Skeletal muscle satellite cell (primary cell): ENCODE results near the gene MRTFB. TPM values are rescaled to one million over a fixed set of nuclear protein-coding genes. Genes with fewer than 3 reads are reported as not detected.
"Not testable (repeated sequence)": the region's sequence is repeated elsewhere in the genome, so short reads cannot be mapped to it uniquely, and the experiment has no call there.

Experiments used
- H3K27me3 ChIP-seq: 2 replicates; pipeline ENCODE4 v1.7.0; 2013; ENCODE audit warnings: low read length; ENCODE audit not compliant: control insufficient read depth, insufficient read depth
- H3K36me3 ChIP-seq: 2 replicates; pipeline ENCODE4 v1.7.0; 2013; ENCODE audit warnings: mild to moderate bottlenecking, control low read depth, low read length; ENCODE audit not compliant: insufficient read depth
- H3K4me1 ChIP-seq: 2 replicates; pipeline ENCODE4 v1.7.0; 2013; ENCODE audit warnings: low read length; ENCODE audit not compliant: control insufficient read depth, insufficient read depth
- H3K4me2 ChIP-seq: 2 replicates; pipeline ENCODE4 v1.7.0; 2013; ENCODE audit warnings: mild to moderate bottlenecking, low read length
- H3K4me3 ChIP-seq: 2 replicates; pipeline ENCODE4 v1.7.0; 2013; ENCODE audit warnings: low read length
- H3K9ac ChIP-seq: 2 replicates; pipeline ENCODE4 v1.7.0; 2013; ENCODE audit warnings: mild to moderate bottlenecking, low read depth, low read length, moderate library complexity
- H3K9me3 ChIP-seq: replicated peaks from 2 replicates; pipeline ENCODE4 v1.7.0; 2013; ENCODE audit warnings: mild to moderate bottlenecking, control low read depth, low read length
- total RNA-seq: library from RNA; depleted of rRNA; stranded (reverse); fragments of >200 nt; gene quantifications from 2 replicates; pipeline ENCODE4 v1.2.3, GENCODE V29; 2012; rRNA removed

MRTFB gene, protein sequence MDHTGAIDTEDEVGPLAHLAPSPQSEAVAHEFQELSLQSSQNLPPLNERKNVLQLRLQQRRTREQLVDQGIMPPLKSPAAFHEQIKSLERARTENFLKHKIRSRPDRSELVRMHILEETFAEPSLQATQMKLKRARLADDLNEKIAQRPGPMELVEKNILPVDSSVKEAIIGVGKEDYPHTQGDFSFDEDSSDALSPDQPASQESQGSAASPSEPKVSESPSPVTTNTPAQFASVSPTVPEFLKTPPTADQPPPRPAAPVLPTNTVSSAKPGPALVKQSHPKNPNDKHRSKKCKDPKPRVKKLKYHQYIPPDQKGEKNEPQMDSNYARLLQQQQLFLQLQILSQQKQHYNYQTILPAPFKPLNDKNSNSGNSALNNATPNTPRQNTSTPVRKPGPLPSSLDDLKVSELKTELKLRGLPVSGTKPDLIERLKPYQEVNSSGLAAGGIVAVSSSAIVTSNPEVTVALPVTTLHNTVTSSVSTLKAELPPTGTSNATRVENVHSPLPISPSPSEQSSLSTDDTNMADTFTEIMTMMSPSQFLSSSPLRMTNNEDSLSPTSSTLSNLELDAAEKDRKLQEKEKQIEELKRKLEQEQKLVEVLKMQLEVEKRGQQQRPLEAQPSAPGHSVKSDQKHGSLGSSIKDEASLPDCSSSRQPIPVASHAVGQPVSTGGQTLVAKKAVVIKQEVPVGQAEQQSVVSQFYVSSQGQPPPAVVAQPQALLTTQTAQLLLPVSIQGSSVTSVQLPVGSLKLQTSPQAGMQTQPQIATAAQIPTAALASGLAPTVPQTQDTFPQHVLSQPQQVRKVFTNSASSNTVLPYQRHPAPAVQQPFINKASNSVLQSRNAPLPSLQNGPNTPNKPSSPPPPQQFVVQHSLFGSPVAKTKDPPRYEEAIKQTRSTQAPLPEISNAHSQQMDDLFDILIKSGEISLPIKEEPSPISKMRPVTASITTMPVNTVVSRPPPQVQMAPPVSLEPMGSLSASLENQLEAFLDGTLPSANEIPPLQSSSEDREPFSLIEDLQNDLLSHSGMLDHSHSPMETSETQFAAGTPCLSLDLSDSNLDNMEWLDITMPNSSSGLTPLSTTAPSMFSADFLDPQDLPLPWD
- total RNA-seq = 6.8 and 10.5 TPM in 2 replicates

- Histone ChIP-seq H3K4me2 (peak within 1 kb of the TSS; percentile 96), H3K9ac (peak within 1 kb of the TSS; percentile 94), H3K27me3 (peaks cover 3% of the 10 kb centered on the region), H3K9me3 (no peaks in the 10 kb centered on the region), H3K4me3 (peak within 1 kb of the TSS; percentile 96), H3K4me1 (peaks cover 7% of the 10 kb centered on the region), H3K36me3 (no peaks in the 10 kb centered on the region)
Measured at GRCh38 chr16:14070877-14071575, at the start of gene MRTFB. MRTFB (plus strand) TSS chr16:14071319; CDS start chr16:14140607, 69,288 bp downstream.

- not testable (repeated sequence) for H3K4me2 ChIP-seq, H3K4me3 ChIP-seq, H3K9me3 ChIP-seq, H3K9ac ChIP-seq, H3K36me3 ChIP-seq, H3K4me1 ChIP-seq
- H3K27me3 ChIP-seq = peaks cover 10% of the 10 kb centered on the region
Measured at GRCh38 chr16:14023526-14023925, 47.6 kb upstream of the MRTFB start.

- Histone ChIP-seq H3K9me3 (no peaks in the 10 kb centered on the region), H3K27me3 (peaks cover 12% of the 10 kb centered on the region), H3K4me1 (no peaks in the 10 kb centered on the region), H3K4me2 (no peak overlapping the region), H3K36me3 (no peaks in the 10 kb centered on the region), H3K9ac (no peak overlapping the region), H3K4me3 (no peak overlapping the region)
Measured at GRCh38 chr16:14024283-14024682, 46.8 kb upstream of the MRTFB start.

DNA sequence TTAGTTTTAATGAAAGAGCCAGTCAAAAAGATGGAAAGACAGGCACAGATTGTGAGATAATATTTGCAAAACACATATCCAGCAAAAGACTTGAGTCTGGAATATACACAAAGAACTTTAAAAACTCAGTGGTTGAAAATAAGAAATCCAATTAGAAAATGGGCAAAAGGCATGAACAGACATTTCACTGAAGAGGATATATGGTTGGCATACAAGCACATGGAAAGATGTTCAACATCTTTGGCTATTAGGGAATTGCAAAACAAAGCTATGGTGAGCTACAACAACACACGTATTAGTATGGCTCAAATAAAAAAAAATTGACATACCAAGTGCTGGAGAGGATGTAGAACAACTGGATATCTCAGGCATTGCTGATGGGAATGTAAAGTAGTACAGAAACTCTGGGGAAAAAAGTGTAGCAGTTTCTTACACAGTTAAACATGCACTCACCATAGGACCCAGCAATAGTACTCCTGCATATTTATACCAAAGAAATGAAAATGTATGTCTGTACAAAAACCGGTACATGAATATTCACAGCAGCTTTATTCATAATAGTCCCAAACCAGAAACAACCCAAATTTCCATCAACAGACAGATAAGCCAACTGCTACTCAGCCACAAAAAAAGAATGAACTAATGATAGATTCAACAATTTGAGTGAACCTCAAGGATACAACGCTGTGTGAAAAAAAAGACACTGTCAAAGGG is 44.4 kb upstream of the MRTFB start:
- Histone ChIP-seq H3K27me3 (peaks cover 20% of the 10 kb centered on the region), H3K9ac (no peak overlapping the region), H3K4me1 (no peaks in the 10 kb centered on the region), H3K4me3 (no peak overlapping the region), H3K36me3 (no peaks in the 10 kb centered on the region), H3K4me2 (no peak overlapping the region), H3K9me3 (no peaks in the 10 kb centered on the region)

- no peaks in the 10 kb centered on the region for H3K36me3 ChIP-seq
- no peaks in the 10 kb centered on the region for H3K4me1 ChIP-seq
- peaks cover 20% of the 10 kb centered on the region for H3K27me3 ChIP-seq
- no peak overlapping the region for H3K4me2 ChIP-seq
- no peaks in the 10 kb centered on the region for H3K9me3 ChIP-seq
- no peak overlapping the region for H3K4me3 ChIP-seq
- no peak overlapping the region for H3K9ac ChIP-seq
Measured at GRCh38 chr16:14028202-14028601, 42.9 kb upstream of the MRTFB start.

GRCh38 chr16:14029658-14030057 is 41.5 kb upstream of the MRTFB start:
- Histone ChIP-seq H3K4me3 (no peak overlapping the region), H3K9ac (no peak overlapping the region), H3K4me2 (no peak overlapping the region), H3K27me3 (peaks cover 20% of the 10 kb centered on the region), H3K4me1 (no peaks in the 10 kb centered on the region), H3K9me3 (no peaks in the 10 kb centered on the region), H3K36me3 (no peaks in the 10 kb centered on the region)

GRCh38 chr16:14035092-14035491 is 36.0 kb upstream of the MRTFB start:
- Histone ChIP-seq H3K4me2 (no peak overlapping the region), H3K4me1 (no peaks in the 10 kb centered on the region), H3K9me3 (no peaks in the 10 kb centered on the region), H3K9ac (no peak overlapping the region), H3K27me3 (peaks cover 10% of the 10 kb centered on the region), H3K36me3 (no peaks in the 10 kb centered on the region), H3K4me3 (no peak overlapping the region)

DNA sequence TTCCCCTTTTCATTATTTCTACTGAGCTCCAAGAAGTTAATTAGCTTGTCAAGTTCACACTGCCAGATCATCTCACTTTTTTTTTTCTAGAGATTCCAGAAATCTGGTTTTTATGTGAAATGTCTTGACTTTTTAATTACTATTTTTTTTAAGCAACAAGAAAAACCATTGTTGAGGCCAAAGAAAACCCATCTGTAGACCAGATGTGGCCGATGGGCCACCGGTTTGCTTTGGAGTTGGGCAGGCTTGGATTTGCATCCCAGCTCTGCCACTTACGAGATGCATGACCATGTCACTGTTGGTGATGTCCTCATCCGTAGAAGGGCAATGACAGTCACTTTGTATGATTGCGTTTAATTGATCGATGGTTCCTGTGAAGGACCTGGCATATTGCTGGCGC is 34.2 kb upstream of the MRTFB start:
- Histone ChIP-seq H3K4me2 (no peak overlapping the region), H3K36me3 (no peaks in the 10 kb centered on the region), H3K4me1 (no peaks in the 10 kb centered on the region), H3K9me3 (no peaks in the 10 kb centered on the region), H3K4me3 (no peak overlapping the region), H3K27me3 (no peaks in the 10 kb centered on the region), H3K9ac (no peak overlapping the region)

- no peak overlapping the region for H3K4me3 ChIP-seq
- H3K36me3 ChIP-seq = no peaks in the 10 kb centered on the region
- H3K9me3 ChIP-seq = no peaks in the 10 kb centered on the region
- no peak overlapping the region for H3K9ac ChIP-seq
- no peaks in the 10 kb centered on the region for H3K27me3 ChIP-seq
- H3K4me2 ChIP-seq = no peak overlapping the region
- H3K4me1 ChIP-seq = no peaks in the 10 kb centered on the region
Measured at GRCh38 chr16:14037960-14038359, 33.2 kb upstream of the MRTFB start.

DNA sequence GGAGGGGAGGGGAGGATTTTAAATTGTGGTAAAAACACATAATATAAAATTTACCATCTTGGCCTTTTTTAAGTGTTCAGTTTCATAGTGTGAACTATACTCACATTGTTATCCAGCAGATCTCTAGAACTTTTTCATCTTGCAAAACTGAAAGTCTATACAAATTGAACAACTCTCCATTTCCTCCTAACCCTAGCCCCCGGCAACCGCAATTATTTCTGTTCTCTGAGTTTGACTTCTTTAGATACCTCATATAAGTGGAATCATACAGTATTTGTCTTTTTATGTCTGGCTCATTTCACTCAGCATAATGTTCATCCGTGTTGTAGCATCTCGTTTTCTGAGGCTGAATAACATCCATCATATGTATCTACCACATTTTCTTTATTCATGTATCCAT is 30.0 kb upstream of the MRTFB start:
- no peak overlapping the region for H3K4me3 ChIP-seq
- peaks cover 6% of the 10 kb centered on the region for H3K27me3 ChIP-seq
- H3K4me2 ChIP-seq = no peak overlapping the region
- H3K9me3 ChIP-seq = no peaks in the 10 kb centered on the region
- no peaks in the 10 kb centered on the region for H3K36me3 ChIP-seq
- H3K9ac ChIP-seq = no peak overlapping the region
- H3K4me1 ChIP-seq = no peaks in the 10 kb centered on the region
